ENCODE measurements around the gene KIR2DL3. TPM values are rescaled to one million over a fixed set of nuclear protein-coding genes. Genes with fewer than 3 reads are reported as not detected.

The KIR2DL3 gene
- total RNA-seq, 1 experiment from 2014 or later: not detected

DNA sequence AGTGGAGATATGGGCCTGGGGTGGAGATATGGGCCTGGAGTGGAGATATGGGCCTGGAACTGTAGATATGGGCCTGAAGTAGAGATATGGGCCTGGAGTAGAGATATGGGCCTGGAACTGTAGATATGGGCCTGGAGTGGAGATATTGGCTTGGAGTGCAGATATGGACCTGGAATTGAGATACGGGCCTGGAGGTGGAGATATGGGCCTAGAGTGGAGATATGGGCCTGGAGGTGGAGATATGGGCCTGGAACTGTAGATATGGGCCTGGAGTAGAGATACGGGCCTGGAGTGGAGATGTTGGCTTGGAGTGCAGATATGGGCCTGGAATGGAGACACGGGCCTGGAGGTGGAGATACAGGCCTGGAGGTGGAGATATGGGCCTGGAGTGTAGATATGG is 13.7 kb upstream of the KIR2DL3 start:
- peaks cover 24% of the 10 kb centered on the region for H3K9me3 ChIP-seq
- Mint-ChIP-seq H3K36me3 (ENCODE audit: insufficient read depth, unreplicated experiment) (peaks cover 5% of the 10 kb centered on the region), H3K4me3 (ENCODE audit: unreplicated experiment) (no peak overlapping the region), H3K27me3 (ENCODE audit: insufficient read depth, unreplicated experiment) (peaks cover 17% of the 10 kb centered on the region), H3K4me1 (ENCODE audit: low read depth, unreplicated experiment) (no peaks in the 10 kb centered on the region), H3K27ac (ENCODE audit: unreplicated experiment) (no peak overlapping the region), H3K9me3 (ENCODE audit: unreplicated experiment) (peaks cover 44% of the 10 kb centered on the region)
- no peaks in the 10 kb centered on the region; the same call in 1 of the 2 replicates for H3K27me3 ChIP-seq (replicated peaks; ENCODE audit: control insufficient read depth, insufficient read depth, low read length)
- TF ChIP-seq, protein P1, sequence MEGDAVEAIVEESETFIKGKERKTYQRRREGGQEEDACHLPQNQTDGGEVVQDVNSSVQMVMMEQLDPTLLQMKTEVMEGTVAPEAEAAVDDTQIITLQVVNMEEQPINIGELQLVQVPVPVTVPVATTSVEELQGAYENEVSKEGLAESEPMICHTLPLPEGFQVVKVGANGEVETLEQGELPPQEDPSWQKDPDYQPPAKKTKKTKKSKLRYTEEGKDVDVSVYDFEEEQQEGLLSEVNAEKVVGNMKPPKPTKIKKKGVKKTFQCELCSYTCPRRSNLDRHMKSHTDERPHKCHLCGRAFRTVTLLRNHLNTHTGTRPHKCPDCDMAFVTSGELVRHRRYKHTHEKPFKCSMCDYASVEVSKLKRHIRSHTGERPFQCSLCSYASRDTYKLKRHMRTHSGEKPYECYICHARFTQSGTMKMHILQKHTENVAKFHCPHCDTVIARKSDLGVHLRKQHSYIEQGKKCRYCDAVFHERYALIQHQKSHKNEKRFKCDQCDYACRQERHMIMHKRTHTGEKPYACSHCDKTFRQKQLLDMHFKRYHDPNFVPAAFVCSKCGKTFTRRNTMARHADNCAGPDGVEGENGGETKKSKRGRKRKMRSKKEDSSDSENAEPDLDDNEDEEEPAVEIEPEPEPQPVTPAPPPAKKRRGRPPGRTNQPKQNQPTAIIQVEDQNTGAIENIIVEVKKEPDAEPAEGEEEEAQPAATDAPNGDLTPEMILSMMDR (IDR thresholded peaks at IDR 0.05; ENCODE audit: insufficient read depth in 1 of 2, low read depth in 1 of 2, low read length in 1 of 2, severe bottlenecking in 1 of 2, unreplicated experiment in 1 of 2): no peak
- no TSS peak for BruUV-seq (replicated peaks)
- no peak for DNase-seq
- intact Hi-C loops (cut with micrococcal nuclease; ENCODE audit: unreplicated experiment): no loop called here
- ChIA-PET CTCF (no interaction called here), POLR2A (no interaction called here)
- H3K36me3 ChIP-seq (ENCODE audit: control insufficient read depth, insufficient read depth, low read length): no peaks in the 10 kb centered on the region
- no peak overlapping the region for H3K4me3 ChIP-seq (ENCODE audit: low read depth, low read length)
- H3K4me1 ChIP-seq: no peaks in the 10 kb centered on the region

DNA sequence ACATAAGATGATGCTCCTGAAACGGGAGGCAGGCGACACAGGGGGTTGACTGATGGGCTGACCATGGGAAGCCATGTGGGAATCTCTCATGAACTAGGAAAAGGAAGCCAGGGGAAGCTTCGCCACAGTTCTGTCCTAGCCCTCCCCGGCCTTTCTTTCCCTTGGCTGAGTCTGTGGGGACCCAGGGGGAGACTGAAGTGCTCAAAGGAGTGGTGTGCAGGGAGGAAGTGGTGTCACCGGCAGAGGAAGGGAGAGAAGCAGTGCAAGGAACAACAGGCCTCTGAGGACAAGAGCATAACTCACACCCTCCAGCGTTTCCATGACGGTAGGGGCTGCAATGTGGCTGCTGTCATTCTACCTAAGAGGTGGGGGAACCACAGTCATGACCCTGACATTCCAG is 13.0 kb upstream of the KIR2DL3 start:
- intact Hi-C loops (cut with micrococcal nuclease; ENCODE audit: unreplicated experiment): no loop called here
- DNase-seq: no peak
- Histone ChIP-seq H3K27me3 (replicated peaks; ENCODE audit: control insufficient read depth, insufficient read depth, low read length) (no peaks in the 10 kb centered on the region; the same call in 1 of the 2 replicates), H3K4me3 (ENCODE audit: low read depth, low read length) (no peak overlapping the region), H3K36me3 (ENCODE audit: control insufficient read depth, insufficient read depth, low read length) (no peaks in the 10 kb centered on the region), H3K9me3 (peaks cover 21% of the 10 kb centered on the region), H3K4me1 (no peaks in the 10 kb centered on the region)
- H3K36me3 Mint-ChIP-seq (ENCODE audit: insufficient read depth, unreplicated experiment): peaks cover 5% of the 10 kb centered on the region
- H3K9me3 Mint-ChIP-seq (ENCODE audit: unreplicated experiment): peaks cover 38% of the 10 kb centered on the region
- ChIA-PET POLR2A (no interaction called here), CTCF (no interaction called here)
- H3K4me1 Mint-ChIP-seq (ENCODE audit: low read depth, unreplicated experiment): no peaks in the 10 kb centered on the region
- H3K27me3 Mint-ChIP-seq (ENCODE audit: insufficient read depth, unreplicated experiment): peaks cover 17% of the 10 kb centered on the region
- no peak overlapping the region for H3K4me3 Mint-ChIP-seq (ENCODE audit: unreplicated experiment)
- TF ChIP-seq, protein P1 (IDR thresholded peaks at IDR 0.05; ENCODE audit: insufficient read depth in 1 of 2, low read depth in 1 of 2, low read length in 1 of 2, severe bottlenecking in 1 of 2, unreplicated experiment in 1 of 2): no peak
- H3K27ac Mint-ChIP-seq (ENCODE audit: unreplicated experiment): no peak overlapping the region
- no TSS peak for BruUV-seq (replicated peaks)

- Histone ChIP-seq H3K9me3 (peaks cover 3% of the 10 kb centered on the region; the same call in 1 of the 2 replicates), H3K27me3 (replicated peaks; ENCODE audit: control insufficient read depth, insufficient read depth, low read length) (no peaks in the 10 kb centered on the region; the same call in 1 of the 2 replicates), H3K4me1 (no peaks in the 10 kb centered on the region), H3K36me3 (ENCODE audit: control insufficient read depth, insufficient read depth, low read length) (no peaks in the 10 kb centered on the region), H3K4me3 (ENCODE audit: low read depth, low read length) (no peak overlapping the region)
- H3K4me1 Mint-ChIP-seq (ENCODE audit: low read depth, unreplicated experiment): no peaks in the 10 kb centered on the region
- H3K9me3 Mint-ChIP-seq (ENCODE audit: unreplicated experiment): peaks cover 19% of the 10 kb centered on the region
- no peak for DNase-seq
- ChIA-PET CTCF (no interaction called here), POLR2A (no interaction called here)
- no peak overlapping the region for H3K4me3 Mint-ChIP-seq (ENCODE audit: unreplicated experiment)
- H3K36me3 Mint-ChIP-seq (ENCODE audit: insufficient read depth, unreplicated experiment): peaks cover 5% of the 10 kb centered on the region
- no peak overlapping the region for H3K27ac Mint-ChIP-seq (ENCODE audit: unreplicated experiment)
- peaks cover 26% of the 10 kb centered on the region for H3K27me3 Mint-ChIP-seq (ENCODE audit: insufficient read depth, unreplicated experiment)
- BruUV-seq (replicated peaks): no TSS peak
- TF ChIP-seq, protein P1 (IDR thresholded peaks at IDR 0.05; ENCODE audit: insufficient read depth in 1 of 2, low read depth in 1 of 2, low read length in 1 of 2, severe bottlenecking in 1 of 2, unreplicated experiment in 1 of 2): no peak
- intact Hi-C loops (cut with micrococcal nuclease; ENCODE audit: unreplicated experiment): no loop called here
Observed at GRCh38 chr19:54727562-54727961, 10.8 kb upstream of the KIR2DL3 start.
